HCT116 (cell line): ENCODE results near the gene CD58. TPM values are rescaled to one million over a fixed set of nuclear protein-coding genes. Genes with fewer than 3 reads are reported as not detected.

Experiments
- ATAC-seq: fragments of 200-7000 bp; cut with Tn5 transposase; 2 replicates; pipeline ENCODE4 v1.9.1; 2020; ENCODE audit warnings: mild to moderate bottlenecking, moderate library complexity
- BruUV-seq: library from RNA; stranded (reverse); fragments of 400-500 nt; replicated peaks from 2 replicates; lab custom pipeline; 2021; lab: Mats Ljungman, UMichigan
- CTCF ChIA-PET: fragments of 300-600 bp; sonication (Branson Sonifier 250); formaldehyde crosslinking; loops from one replicate; lab custom pipeline; 2021; ENCODE audit warnings: antibody characterized with exemption; lab: Charles Lee
- POLR2A ChIA-PET: fragments of 300-600, 350-600 bp; sonication (Branson Sonifier 250); formaldehyde crosslinking; loops from one replicate; lab custom pipeline; 2021; ENCODE audit warnings: antibody characterized with exemption; lab: Charles Lee
- RAD21 ChIA-PET, 2 experiments: fragments of 300-600 bp; sonication (Branson Sonifier 250); formaldehyde crosslinking; loops; one replicate each; lab custom pipeline; 2023; ENCODE audit warnings: low total read pairs in 2 of 2; ENCODE audit not compliant: uncharacterized antibody in 2 of 2, unreplicated experiment in 2 of 2, low non-redundant PET in 1 of 2; lab: Charles Lee
- DNase-seq: peaks from one replicate; pipeline ENCODE4 v3.0.0-alpha.2; 2010; ENCODE audit warnings: low read depth, low spot score
- H2AFZ ChIP-seq: fragments of 200-600 bp; shearing (Covaris generic), sonication (generic); 2 replicates; pipeline ENCODE4 v1.6.1; 2017; ENCODE audit warnings: low read depth, mixed run types, mixed read lengths, antibody characterized with exemption, low read length; ENCODE audit not compliant: poor library complexity, severe bottlenecking
- H3K27ac ChIP-seq: 2 replicates; pipeline ENCODE4 v1.5.1; 2012; ENCODE audit warnings: low read depth, low read length
- H3K27me3 ChIP-seq: fragments of 200-600 bp; sonication (generic); 2 replicates; pipeline ENCODE4 v1.6.1; 2016; ENCODE audit warnings: mixed run types, low read length, mixed read lengths; ENCODE audit not compliant: insufficient read depth
- H3K36me3 ChIP-seq, 2 experiments: fragments of 200-500 bp in 1 of 2; fragments of 200-600 bp in 1 of 2; sonication (Bioruptor generic) in 1 of 2; sonication (generic) in 1 of 2; 2 replicates each; pipeline versions ENCODE4 v1.5.1 to v1.6.1; 2014 to 2016; ENCODE audit warnings: low read length in 2 of 2, inconsistent platforms in 1 of 2, mixed read lengths in 1 of 2, mixed run types in 1 of 2; ENCODE audit not compliant: insufficient read depth in 2 of 2, control insufficient read depth in 1 of 2
- H3K4me1 ChIP-seq, 2 experiments: fragments of 200-600 bp in 1 of 2; sonication (generic) in 1 of 2; 2 replicates each; pipeline versions ENCODE4 v1.5.1 to v1.6.1; 2012 to 2017; ENCODE audit warnings: low read length in 2 of 2, inconsistent platforms in 1 of 2, mild to moderate bottlenecking in 1 of 2, mixed read lengths in 1 of 2, mixed run types in 1 of 2, moderate library complexity in 1 of 2; ENCODE audit not compliant: insufficient read depth in 2 of 2, control insufficient read depth in 1 of 2
- H3K4me2 ChIP-seq: fragments of 200-600 bp; sonication (generic); 2 replicates; pipeline ENCODE4 v1.6.1; 2017; ENCODE audit warnings: mixed run types, low read length, mixed read lengths
- H3K4me3 ChIP-seq, 2 experiments: fragments of 200-600 bp in 1 of 2; sonication (generic) in 1 of 2; replicated peaks in 1 of 2; 2 replicates each; pipeline ENCODE4 v1.5.1; 2011 to 2016; ENCODE audit warnings: low read length in 2 of 2, control low read depth in 1 of 2, low read depth in 1 of 2, mild to moderate bottlenecking in 1 of 2, mixed read lengths in 1 of 2, mixed run types in 1 of 2
- H3K79me2 ChIP-seq: fragments of 200-600 bp; sonication (generic); 2 replicates; pipeline ENCODE4 v1.6.1; 2017; ENCODE audit warnings: mild to moderate bottlenecking, mixed run types, low read length, moderate library complexity, mixed read lengths; ENCODE audit not compliant: insufficient read depth
- H3K9ac ChIP-seq: fragments of 200-600 bp; sonication (generic); 2 replicates; pipeline ENCODE4 v1.6.1; 2016; ENCODE audit warnings: low read length, mixed read lengths
- H3K9me2 ChIP-seq: fragments of 200-600 bp; sonication (generic), shearing (Covaris generic); 2 replicates; pipeline ENCODE4 v1.6.1; 2017; ENCODE audit warnings: mixed run types, mild to moderate bottlenecking, moderate library complexity; ENCODE audit not compliant: insufficient read depth
- H3K9me3 ChIP-seq, 2 experiments: fragments of 200-500 bp in 1 of 2; fragments of 200-600 bp in 1 of 2; sonication (Bioruptor generic) in 1 of 2; sonication (generic) in 1 of 2; 2 replicates each; pipeline ENCODE4 v1.6.1; 2014 to 2017; ENCODE audit warnings: low read length in 2 of 2, mixed read lengths in 2 of 2, inconsistent platforms in 1 of 2, low read depth in 1 of 2, mild to moderate bottlenecking in 1 of 2, mixed run types in 1 of 2, moderate library complexity in 1 of 2; ENCODE audit not compliant: control insufficient read depth in 1 of 2, insufficient read depth in 1 of 2
- H4K20me1 ChIP-seq: fragments of 200-600 bp; sonication (generic), shearing (Covaris generic); 2 replicates; pipeline ENCODE4 v1.6.1; 2017; ENCODE audit warnings: mixed run types, mild to moderate bottlenecking, moderate library complexity; ENCODE audit not compliant: insufficient read depth
- ATF3 ChIP-seq: IDR thresholded peaks from 2 replicates; pipeline ENCODE4 v1.6.1; 2012
- CEBPB ChIP-seq: IDR thresholded peaks from 2 replicates; pipeline ENCODE4 v1.6.1; 2012; ENCODE audit warnings: low read depth
- EZH2phosphoT487 ChIP-seq: fragments of 200-600 bp; IDR thresholded peaks from 2 replicates; pipeline ENCODE4 v1.6.1; 2018; ENCODE audit warnings: antibody characterized with exemption, borderline replicate concordance
- FOSL1 ChIP-seq: IDR thresholded peaks from 2 replicates; pipeline ENCODE4 v1.6.1; 2012; ENCODE audit warnings: low read depth
- POLR2A ChIP-seq: IDR thresholded peaks from 2 replicates; pipeline ENCODE4 v1.7.0; 2011; ENCODE audit warnings: borderline replicate concordance; ENCODE audit not compliant: insufficient read depth, insufficient read length; ENCODE audit errors: extremely low read depth
- POLR2AphosphoS5 ChIP-seq: IDR thresholded peaks from 2 replicates; pipeline ENCODE4 v1.6.1; 2011; ENCODE audit warnings: mild to moderate bottlenecking, low read depth, low read length, moderate library complexity
- SIN3A ChIP-seq: IDR thresholded peaks from 2 replicates; pipeline ENCODE4 v1.6.1; 2012; ENCODE audit warnings: low read depth
- SP1 ChIP-seq: IDR thresholded peaks from 2 replicates; pipeline ENCODE4 v1.6.1; 2012; ENCODE audit warnings: low read depth
- intact Hi-C: fragments of 100-400 bp; cut with micrococcal nuclease; formaldehyde crosslinking; loops from 2 replicates; pipeline ENCODE4 v1.10.0; 2022
- total RNA-seq: library from RNA; stranded (reverse); gene quantifications from one replicate; pipeline ENCODE4 v1.2.1, GENCODE V29; 2021; ENCODE audit not compliant: unreplicated experiment

The CD58 gene
- total RNA-seq, 1 experiment from 2014 or later, result 18.0 TPM

GRCh38 chr1:116569381-116569670, 1.5 kb downstream of the CD58 start:
- Histone ChIP-seq H3K4me1 (peaks cover 27 to 44% of the 10 kb centered on the region in 2 experiments), H4K20me1 (no peaks in the 10 kb centered on the region), H3K9me2 (no peaks in the 10 kb centered on the region), H3K4me3 (peak overlapping the region in 1 of 2 experiments; percentile 88; a peak in 2 of 4 replicates), H3K27me3 (no peaks in the 10 kb centered on the region), H2AFZ (no peak overlapping the region), H3K4me2 (peak overlapping the region; percentile 86), H3K36me3 (no peaks in the 10 kb centered on the region), H3K27ac (0 out of 2 replicates have a peak overlapping the region, but pooled peaks have one; percentile 93), H3K9ac (peak overlapping the region; percentile 93; the same call in 1 of the 2 replicates), H3K9me3 (no peaks in the 10 kb centered on the region), H3K79me2 (peaks cover 47% of the 10 kb centered on the region)
- TF ChIP-seq EZH2phosphoT487 (no peak), POLR2AphosphoS5 (no peak), POLR2A (no peak), SIN3A (no peak), SP1 (no peak)
- RAD21 ChIA-PET, result no interaction called here
- ATAC-seq, result no peak
- POLR2A ChIA-PET, result no interaction called here
- intact Hi-C loops, result no loop called here
- CTCF ChIA-PET, result interaction anchor here (1.3 to 1.8 kb wide), 2 partner anchors 27 to 430 kb away, joined by 4 to 5 read pairs; no protein-coding TSS in a partner anchor
- DNase-seq, result no peak
- BruUV-seq, result TSS peak; percentile 30

- H3K9me2 ChIP-seq, result no peaks in the 10 kb centered on the region
- H3K36me3 ChIP-seq, result no peaks in the 10 kb centered on the region
- peaks cover 27 to 44% of the 10 kb centered on the region in 2 experiments for H3K4me1 ChIP-seq
- H3K79me2 ChIP-seq, result peaks cover 49% of the 10 kb centered on the region
- peak overlapping the region; percentile 86 for H3K4me2 ChIP-seq
- BruUV-seq, result no TSS peak
- intact Hi-C loops, result no loop called here
- H3K9me3 ChIP-seq, result no peaks in the 10 kb centered on the region
- TF ChIP-seq SIN3A, result no peak
- no peak for TF ChIP-seq CEBPB
- TF ChIP-seq ATF3, result no peak
- TF ChIP-seq FOSL1, result no peak
- TF ChIP-seq, all 23 proteins: peak for 0
- ATAC-seq, result no peak
- H3K4me3 ChIP-seq, result no peak overlapping the region
- no peaks in the 10 kb centered on the region for H3K27me3 ChIP-seq
- no peaks in the 10 kb centered on the region for H4K20me1 ChIP-seq
- RAD21 ChIA-PET, result no interaction called here
- DNase-seq, result no peak
- no peak overlapping the region for H3K27ac ChIP-seq
- CTCF ChIA-PET, result interaction anchor here (1.3 to 1.8 kb wide), 2 partner anchors 27 to 430 kb away, joined by 4 to 5 read pairs; no protein-coding TSS in a partner anchor
- POLR2A ChIA-PET, result no interaction called here
- H2AFZ ChIP-seq, result no peak overlapping the region
- H3K9ac ChIP-seq, result no peak overlapping the region
Observed at GRCh38 chr1:116568662-116569380, 2.0 kb downstream of the CD58 start.
